K562 (cell line): ENCODE data around the gene NLRC3.

ENCODE experiments used
- CUX1 ChIP-seq: fragments of 200-800 bp; sonication (Bioruptor generic); IDR thresholded peaks from 2 replicates; pipeline ENCODE4 v1.6.1; 2016; ENCODE audit warnings: missing genetic modification characterization, missing compliant biosample characterization
- HDAC2 ChIP-seq: fragments of 450-650 bp; IDR thresholded peaks from 2 replicates; pipeline ENCODE4 v1.6.1; 2016; ENCODE audit warnings: mild to moderate bottlenecking
- L3MBTL2 ChIP-seq: fragments of 450-650 bp; IDR thresholded peaks from 2 replicates; pipeline ENCODE4 v1.6.1; 2016; ENCODE audit warnings: mild to moderate bottlenecking, moderate library complexity
- POLR2A ChIP-seq: fragments of 450-650 bp; conservative IDR thresholded peaks from 2 replicates; pipeline ENCODE4 v1.6.1; 2016
- RFX5 ChIP-seq: IDR thresholded peaks from 2 replicates; pipeline ENCODE4 v1.6.1; 2011; ENCODE audit warnings: low read depth, mild to moderate bottlenecking, improper control_type of control experiment, low read length
- ZNF239 ChIP-seq: fragments of 250-450 bp; sonication (Bioruptor Pico); IDR thresholded peaks from 2 replicates; pipeline ENCODE4 v1.4.0; 2020; ENCODE audit warnings: mild to moderate bottlenecking

- TF ChIP-seq CUX1 (CRISPR knock-in tag) (no peak), HDAC2 (no peak), L3MBTL2 (no peak), RFX5 (no peak), POLR2A (no peak), ZNF239 (CRISPR knock-in tag) (no peak)
These were observed 30.0 kb upstream of the NLRC3 start for GRCh38 chr16:3607161-3607560.
